IgD-negative memory B cell (primary cell): ENCODE measurements around the gene SYTL2. TPM values are rescaled to one million over a fixed set of nuclear protein-coding genes. Genes with fewer than 3 reads are reported as not detected.

Experiments
- H3K27ac Mint-ChIP-seq, 3 donors: one replicate each; pipeline ENCODE4 v1.8.0; 2020 to 2022; ENCODE audit warnings: mild to moderate bottlenecking in 3 of 3, mixed read lengths in 3 of 3, moderate library complexity in 1 of 3
- H3K27me3 Mint-ChIP-seq: one replicate; pipeline ENCODE4 v1.8.0; 2021; ENCODE audit warnings: mixed read lengths
- H3K36me3 Mint-ChIP-seq: one replicate; pipeline ENCODE4 v1.8.0; 2020; ENCODE audit warnings: mild to moderate bottlenecking, mixed read lengths
- H3K4me1 Mint-ChIP-seq, 3 donors: one replicate each; pipeline ENCODE4 v1.8.0; 2020 to 2022; ENCODE audit warnings: mixed read lengths in 3 of 3, mild to moderate bottlenecking in 1 of 3
- H3K4me3 Mint-ChIP-seq, 4 donors: one replicate each; pipeline ENCODE4 v1.8.0; 2020 to 2022; ENCODE audit warnings: mild to moderate bottlenecking in 4 of 4, mixed read lengths in 4 of 4, moderate library complexity in 3 of 4
- H3K9me3 Mint-ChIP-seq, 3 donors: one replicate each; pipeline ENCODE4 v1.8.0; 2020 to 2021; ENCODE audit warnings: mixed read lengths in 3 of 3, mild to moderate bottlenecking in 1 of 3
- polyA plus RNA-seq: library from polyadenylated mRNA; unstranded; fragments of 300-500 nt; fragmentation: Illumina TruSeq; gene quantifications from one replicate; pipeline ENCODE4 v1.2.3, GENCODE V29; 2021

The SYTL2 gene
- polyA plus RNA-seq, 1 donor from 2014 or later: 1.3 TPM

DNA sequence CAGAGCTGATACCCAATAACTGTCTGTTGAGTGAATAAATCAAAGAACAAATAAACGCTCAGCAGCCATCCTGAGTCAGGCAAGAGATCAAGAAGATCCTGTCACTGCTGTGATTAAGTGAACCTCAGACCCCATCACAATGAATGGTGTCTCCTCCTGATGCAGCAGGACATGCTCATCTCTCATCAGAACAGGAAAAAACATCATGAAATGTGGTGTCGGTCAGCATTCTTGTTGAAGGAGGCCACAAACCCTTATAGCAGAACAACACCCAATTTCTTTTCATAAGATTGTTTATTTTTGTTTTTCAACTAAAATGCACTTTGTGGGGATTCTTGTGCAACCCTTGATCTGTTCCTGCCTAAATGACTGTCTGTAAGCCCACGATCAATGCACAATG is 60.3 kb downstream of the SYTL2 start:
- Mint-ChIP-seq H3K27me3 (peaks cover 11% of the 10 kb centered on the region), H3K27ac (peak overlapping the region in 1 of 3 donors; percentile 9), H3K9me3 (no peaks in the 10 kb centered on the region), H3K4me1 (peaks cover 0 to 7% (median 0%) of the 10 kb centered on the region in 3 donors), H3K36me3 (no peaks in the 10 kb centered on the region), H3K4me3 (peak overlapping the region in 1 of 4 donors; percentile 0)

DNA sequence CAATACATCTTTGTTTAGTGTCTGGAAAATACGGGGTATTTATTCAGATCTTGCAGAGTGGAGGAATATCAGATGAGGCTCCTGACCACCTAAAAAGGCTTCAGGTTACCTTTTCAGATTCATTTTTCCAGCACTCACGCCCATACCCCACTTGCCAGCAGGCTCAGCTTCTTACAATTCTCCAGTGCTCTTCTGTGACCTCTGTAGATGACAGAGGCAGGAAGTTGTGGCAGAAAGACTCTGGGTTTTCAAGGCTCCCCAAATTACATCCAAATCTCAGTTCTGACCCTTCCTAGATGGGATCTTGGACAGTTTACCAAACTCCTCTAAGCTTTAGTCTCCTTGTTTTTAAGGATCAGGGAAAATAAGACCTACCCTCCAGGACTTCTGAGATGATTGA is 61.1 kb downstream of the SYTL2 start:
- Mint-ChIP-seq H3K4me1 (peaks cover 0 to 7% (median 0%) of the 10 kb centered on the region in 3 donors), H3K4me3 (no peak overlapping the region), H3K9me3 (no peaks in the 10 kb centered on the region), H3K27me3 (peaks cover 11% of the 10 kb centered on the region), H3K27ac (no peak overlapping the region), H3K36me3 (no peaks in the 10 kb centered on the region)

DNA sequence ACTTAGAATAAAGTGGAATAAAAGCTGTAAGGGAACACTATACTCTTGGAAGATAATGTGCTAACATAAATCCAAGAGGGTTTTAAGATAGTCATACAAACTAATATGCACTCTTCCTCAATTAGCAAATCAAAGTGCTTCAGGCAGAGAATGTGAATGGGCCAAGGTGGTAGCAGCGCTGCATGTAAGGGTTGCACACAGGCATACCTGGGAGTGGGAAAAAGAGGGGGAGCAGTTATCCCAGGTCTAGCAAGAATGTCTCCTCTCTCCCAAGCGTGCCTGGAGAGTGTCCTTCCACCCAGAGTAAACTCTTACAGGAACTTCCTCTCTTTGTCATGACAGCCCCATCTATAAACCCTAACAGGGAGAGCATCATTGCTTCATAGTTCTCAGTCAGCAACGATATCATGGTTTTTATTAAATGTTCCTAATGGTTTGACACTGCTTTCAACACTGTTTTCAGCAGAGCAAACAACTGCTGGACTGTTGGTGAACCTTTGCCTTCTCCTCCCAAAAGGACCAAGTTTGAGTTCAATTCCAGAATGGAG is 61.6 kb downstream of the SYTL2 start:
- peaks cover 0 to 7% (median 0%) of the 10 kb centered on the region in 3 donors for H3K4me1 Mint-ChIP-seq
- peaks cover 11% of the 10 kb centered on the region for H3K27me3 Mint-ChIP-seq
- no peaks in the 10 kb centered on the region for H3K36me3 Mint-ChIP-seq
- H3K4me3 Mint-ChIP-seq: no peak overlapping the region
- H3K27ac Mint-ChIP-seq: no peak overlapping the region
- H3K9me3 Mint-ChIP-seq: no peaks in the 10 kb centered on the region

DNA sequence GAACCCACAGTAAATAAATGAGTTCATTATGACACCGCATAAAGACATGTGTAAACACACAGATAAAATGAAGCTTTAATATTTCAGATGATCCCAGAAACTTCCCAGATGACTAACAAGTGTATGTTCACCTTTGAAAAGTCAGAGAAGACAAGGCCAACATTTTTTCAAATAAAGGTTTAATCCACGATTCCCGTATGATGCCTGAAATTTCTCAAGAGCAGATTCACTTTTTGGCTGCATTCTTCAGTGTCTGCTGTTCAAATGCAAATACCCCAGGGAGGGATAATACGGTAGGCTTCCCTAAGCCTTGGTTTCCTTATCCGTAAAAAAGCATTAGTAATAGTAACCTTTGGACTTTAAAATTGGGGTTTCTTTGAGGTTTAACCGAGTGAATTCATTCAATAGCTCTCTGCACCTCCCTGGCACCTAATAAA is 62.5 kb downstream of the SYTL2 start:
- Mint-ChIP-seq H3K4me3 (no peak overlapping the region), H3K27me3 (peaks cover 11% of the 10 kb centered on the region), H3K4me1 (peaks cover 0 to 7% (median 0%) of the 10 kb centered on the region in 3 donors), H3K9me3 (no peaks in the 10 kb centered on the region), H3K27ac (no peak overlapping the region), H3K36me3 (no peaks in the 10 kb centered on the region)

DNA sequence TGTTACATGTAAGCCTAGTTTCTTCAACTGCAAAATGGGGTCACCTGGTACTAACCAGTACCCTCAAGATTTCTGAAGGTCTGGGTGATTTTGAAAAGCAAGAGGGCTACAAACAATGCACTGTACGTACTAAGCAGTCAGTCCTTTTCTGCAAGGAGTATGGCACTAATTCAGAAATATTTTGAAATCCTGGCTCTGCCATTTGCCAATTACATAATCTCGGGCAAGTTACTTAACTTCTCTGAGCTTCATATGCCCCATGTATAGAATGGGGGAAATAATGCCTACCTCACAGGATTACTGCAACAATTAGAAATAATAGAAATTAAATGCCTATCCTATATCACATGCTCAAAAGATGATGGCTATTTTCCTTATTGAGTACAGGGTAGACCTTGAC is 64.3 kb downstream of the SYTL2 start:
- Mint-ChIP-seq H3K36me3 (no peaks in the 10 kb centered on the region), H3K4me3 (no peak overlapping the region), H3K27me3 (peaks cover 6% of the 10 kb centered on the region), H3K27ac (no peak overlapping the region), H3K9me3 (no peaks in the 10 kb centered on the region), H3K4me1 (peaks cover 0 to 4% (median 0%) of the 10 kb centered on the region in 3 donors)

DNA sequence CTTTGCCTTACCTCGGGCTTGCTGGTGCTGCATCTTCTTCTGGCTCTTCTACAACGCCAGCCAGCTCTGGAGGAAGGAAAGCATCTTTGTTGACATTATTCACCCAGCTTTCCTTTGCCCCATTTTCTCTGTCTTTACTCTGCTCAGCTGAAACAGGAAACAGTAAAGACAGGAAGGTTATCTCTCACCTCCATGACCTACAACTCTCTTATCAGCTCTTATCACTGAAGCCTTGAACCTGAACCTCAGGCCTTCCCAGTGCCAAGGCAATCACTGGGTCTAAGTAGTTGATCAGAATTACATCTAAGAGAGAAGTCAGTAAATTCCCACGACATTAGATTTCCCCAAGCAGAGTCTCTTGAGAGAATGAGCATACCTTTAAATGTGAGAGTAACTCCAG is 65.3 kb downstream of the SYTL2 start:
- peak overlapping the region in 1 of 3 donors; percentile 54 for H3K27ac Mint-ChIP-seq
- H3K27me3 Mint-ChIP-seq: peaks cover 3% of the 10 kb centered on the region
- peaks cover 0 to 4% (median 0%) of the 10 kb centered on the region in 3 donors for H3K4me1 Mint-ChIP-seq
- H3K36me3 Mint-ChIP-seq: no peaks in the 10 kb centered on the region
- H3K9me3 Mint-ChIP-seq: no peaks in the 10 kb centered on the region
- H3K4me3 Mint-ChIP-seq: no peak overlapping the region

DNA sequence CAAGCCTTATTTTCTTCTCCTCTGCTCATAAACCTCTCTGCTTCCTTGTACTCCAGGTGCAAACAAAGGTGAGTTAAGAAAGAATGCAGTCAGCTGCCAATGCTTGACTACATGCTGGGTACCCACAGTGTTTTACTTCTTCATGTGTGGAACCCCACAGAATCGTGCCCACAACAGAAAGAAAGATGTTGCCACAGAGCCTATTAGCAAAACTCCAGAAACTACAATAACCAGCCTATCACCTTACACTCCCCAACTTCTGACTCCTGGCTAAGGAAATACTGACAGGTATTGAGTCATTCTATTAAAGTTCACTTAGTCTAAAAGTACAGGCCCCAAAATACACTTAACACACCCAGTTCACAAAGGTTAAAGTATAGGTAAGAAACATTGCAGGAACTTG is 68.1 kb downstream of the SYTL2 start:
- Mint-ChIP-seq H3K27ac (no peak overlapping the region), H3K9me3 (no peaks in the 10 kb centered on the region), H3K27me3 (peaks cover 1% of the 10 kb centered on the region), H3K4me3 (no peak overlapping the region), H3K36me3 (no peaks in the 10 kb centered on the region), H3K4me1 (peaks cover 0 to 1% (median 0%) of the 10 kb centered on the region in 3 donors)

DNA sequence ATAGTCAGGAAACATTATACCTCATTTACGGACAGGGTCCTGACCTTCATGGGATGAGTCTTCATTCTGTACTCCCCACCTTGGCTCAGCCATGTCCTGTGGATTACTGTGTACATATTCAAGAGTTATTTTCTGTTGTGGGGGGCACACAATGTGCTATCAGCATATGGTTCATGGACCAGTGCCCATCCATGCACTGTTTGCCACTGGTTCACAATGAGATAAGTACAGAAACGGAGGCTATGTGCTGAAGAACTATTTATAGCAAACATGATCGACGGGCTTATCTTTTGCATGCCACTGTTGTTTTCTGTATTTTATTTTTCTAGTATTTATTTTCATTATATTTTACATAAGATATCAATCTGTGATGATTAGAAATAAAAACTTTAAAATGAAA is 68.6 kb downstream of the SYTL2 start:
- Mint-ChIP-seq H3K27me3 (peaks cover 1% of the 10 kb centered on the region), H3K4me1 (peaks cover 0 to 1% (median 0%) of the 10 kb centered on the region in 3 donors), H3K36me3 (no peaks in the 10 kb centered on the region), H3K9me3 (no peaks in the 10 kb centered on the region), H3K27ac (no peak overlapping the region), H3K4me3 (no peak overlapping the region)

DNA sequence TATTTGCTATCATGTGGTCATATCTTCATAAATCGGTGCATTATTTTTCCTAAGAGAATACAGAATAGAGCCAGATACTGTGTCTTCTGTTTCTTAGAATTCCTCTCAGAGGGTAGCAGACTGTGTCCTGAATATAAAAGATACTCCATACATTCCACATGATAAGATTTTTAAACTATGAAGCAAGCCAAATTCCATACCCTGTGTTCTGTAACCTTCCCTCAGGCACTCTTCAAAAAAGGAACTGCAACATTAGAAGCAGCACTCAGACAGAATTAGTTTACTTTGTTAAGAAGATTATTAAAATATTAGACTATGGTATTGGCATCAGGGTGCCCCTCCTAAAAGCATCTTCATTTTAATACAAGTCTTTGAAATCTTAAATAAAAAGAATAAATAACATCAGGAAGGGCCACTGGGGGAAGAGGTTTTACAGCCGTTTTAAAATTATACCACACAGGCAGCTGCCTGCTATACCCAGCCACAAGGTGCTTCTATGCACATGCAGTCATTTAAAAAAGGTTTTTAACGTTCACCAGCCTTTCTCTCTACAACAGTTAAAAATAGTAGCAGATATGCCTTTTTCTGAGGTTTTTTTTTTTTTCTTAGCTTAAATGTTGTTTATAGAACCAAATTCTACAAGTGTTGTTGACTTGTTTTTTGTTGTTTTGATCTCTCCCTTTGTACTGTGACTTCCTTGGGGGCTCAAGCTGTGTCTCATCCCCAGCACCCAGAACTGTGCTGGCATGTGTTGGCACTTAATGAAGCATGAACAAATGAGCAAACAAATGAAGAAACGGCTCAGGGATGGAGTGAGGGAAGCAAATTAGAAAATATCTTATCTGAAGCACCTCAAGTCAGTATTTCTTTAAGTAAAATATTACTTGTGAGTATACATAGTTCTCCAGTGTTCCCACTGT is 70.2 kb downstream of the SYTL2 start:
- Mint-ChIP-seq H3K27me3 (peaks cover 1% of the 10 kb centered on the region), H3K36me3 (no peaks in the 10 kb centered on the region), H3K9me3 (no peaks in the 10 kb centered on the region), H3K4me3 (no peak overlapping the region), H3K4me1 (peaks cover 0 to 1% (median 0%) of the 10 kb centered on the region in 3 donors), H3K27ac (no peak overlapping the region)

DNA sequence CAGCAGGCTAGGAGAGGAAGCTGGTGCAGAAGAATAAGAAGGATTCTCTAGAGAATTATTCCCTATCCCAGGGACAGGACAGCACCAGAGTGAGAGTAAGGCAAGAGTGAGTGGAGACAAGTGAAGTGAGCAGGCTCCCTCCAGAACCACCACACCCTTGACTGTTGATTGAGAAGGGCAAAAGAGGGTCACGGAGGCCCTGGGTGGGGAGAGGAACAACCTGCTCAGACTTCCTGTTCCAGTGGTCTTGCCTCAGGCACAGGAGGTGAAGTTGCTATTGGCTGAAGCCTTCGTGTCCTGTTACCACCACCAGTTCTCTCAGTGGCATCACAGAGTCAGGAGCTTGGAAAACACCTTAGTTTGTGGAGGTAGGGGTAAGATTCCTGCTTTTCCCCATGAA is 73.2 kb downstream of the SYTL2 start:
- no peaks in the 10 kb centered on the region for H3K36me3 Mint-ChIP-seq
- H3K27me3 Mint-ChIP-seq: no peaks in the 10 kb centered on the region
- no peak overlapping the region for H3K4me3 Mint-ChIP-seq
- H3K4me1 Mint-ChIP-seq: no peaks in the 10 kb centered on the region
- H3K27ac Mint-ChIP-seq: no peak overlapping the region
- H3K9me3 Mint-ChIP-seq: no peaks in the 10 kb centered on the region

DNA sequence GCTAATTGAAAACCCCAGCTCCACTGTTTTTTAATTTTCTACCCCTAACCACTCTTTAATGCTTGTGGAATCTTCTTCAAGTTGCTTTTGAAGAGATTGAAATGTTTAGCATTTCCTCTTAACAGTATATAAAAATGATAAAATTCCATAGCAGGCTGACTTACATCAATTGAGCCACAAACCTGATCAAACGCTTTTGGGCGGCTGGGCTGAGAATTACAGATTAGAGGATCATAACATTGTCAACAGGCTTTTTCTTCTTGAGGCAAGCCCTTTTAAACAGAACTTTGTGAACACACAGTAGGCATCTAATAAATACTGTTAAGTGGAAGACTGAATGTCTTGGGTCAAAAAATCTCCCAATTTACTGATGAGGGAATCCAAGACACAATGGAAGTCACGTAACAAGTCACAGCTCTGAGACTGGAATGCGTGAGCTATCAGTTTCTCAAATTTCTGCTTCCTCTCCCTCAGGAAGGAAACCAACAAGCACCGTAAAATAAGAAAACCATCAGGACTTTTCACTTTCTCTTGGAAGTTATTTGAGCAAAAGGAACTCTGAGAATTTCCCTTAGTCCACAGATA is 75.0 kb downstream of the SYTL2 start:
- no peaks in the 10 kb centered on the region for H3K36me3 Mint-ChIP-seq
- no peaks in the 10 kb centered on the region for H3K9me3 Mint-ChIP-seq
- no peaks in the 10 kb centered on the region for H3K4me1 Mint-ChIP-seq

DNA sequence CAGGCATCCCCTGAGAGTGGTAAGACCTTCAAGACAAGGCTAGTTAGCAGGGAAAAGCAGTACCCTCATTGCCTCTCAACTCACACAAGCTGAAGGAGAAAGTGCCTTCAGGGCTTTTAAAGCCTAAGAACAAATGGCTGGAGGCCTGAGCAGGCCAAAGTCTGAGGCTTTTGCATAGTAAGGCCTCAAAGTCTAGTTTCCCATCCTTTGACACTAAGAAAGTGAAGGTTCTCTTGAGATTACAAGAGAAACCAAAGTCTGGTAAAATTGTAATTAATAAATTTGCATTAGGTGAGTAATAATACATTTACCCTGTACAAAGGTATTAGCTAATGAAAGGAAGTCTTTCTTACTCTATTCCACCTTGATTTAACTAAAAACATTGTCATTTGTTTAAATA is 78.0 kb downstream of the SYTL2 start:
- Mint-ChIP-seq H3K27ac (no peak overlapping the region), H3K4me3 (no peak overlapping the region), H3K9me3 (no peaks in the 10 kb centered on the region), H3K27me3 (no peaks in the 10 kb centered on the region), H3K36me3 (peaks cover 1% of the 10 kb centered on the region), H3K4me1 (no peaks in the 10 kb centered on the region)

More for the DNA sequence above, 75.0 kb downstream of the SYTL2 start:
- no peak overlapping the region for H3K4me3 Mint-ChIP-seq
- H3K27me3 Mint-ChIP-seq: no peaks in the 10 kb centered on the region
- H3K27ac Mint-ChIP-seq: no peak overlapping the region

DNA sequence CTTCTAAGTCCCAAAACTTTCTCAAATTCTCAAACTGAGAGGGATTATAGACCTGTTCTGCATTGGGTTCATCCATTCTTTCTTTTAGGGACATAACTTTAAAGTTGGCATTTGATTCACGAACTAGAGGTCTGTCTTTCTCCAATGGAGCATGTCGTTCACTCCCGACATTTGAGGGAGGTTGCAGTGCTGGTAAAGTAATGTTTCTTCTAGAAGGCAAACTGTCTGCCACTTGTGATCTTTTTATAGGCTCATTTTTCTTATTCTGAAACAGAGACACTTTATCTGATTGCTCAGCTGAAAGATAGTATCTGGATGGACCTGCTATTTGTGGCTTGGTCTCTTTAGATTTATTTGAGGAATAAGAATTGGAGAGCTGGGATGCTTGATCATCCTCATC is 84.6 kb downstream of the SYTL2 start:
- no peaks in the 10 kb centered on the region for H3K9me3 Mint-ChIP-seq
- no peaks in the 10 kb centered on the region for H3K4me1 Mint-ChIP-seq
- no peak overlapping the region for H3K4me3 Mint-ChIP-seq
- peaks cover 5% of the 10 kb centered on the region for H3K36me3 Mint-ChIP-seq
- H3K27ac Mint-ChIP-seq: no peak overlapping the region
- H3K27me3 Mint-ChIP-seq: peaks cover 7% of the 10 kb centered on the region

DNA sequence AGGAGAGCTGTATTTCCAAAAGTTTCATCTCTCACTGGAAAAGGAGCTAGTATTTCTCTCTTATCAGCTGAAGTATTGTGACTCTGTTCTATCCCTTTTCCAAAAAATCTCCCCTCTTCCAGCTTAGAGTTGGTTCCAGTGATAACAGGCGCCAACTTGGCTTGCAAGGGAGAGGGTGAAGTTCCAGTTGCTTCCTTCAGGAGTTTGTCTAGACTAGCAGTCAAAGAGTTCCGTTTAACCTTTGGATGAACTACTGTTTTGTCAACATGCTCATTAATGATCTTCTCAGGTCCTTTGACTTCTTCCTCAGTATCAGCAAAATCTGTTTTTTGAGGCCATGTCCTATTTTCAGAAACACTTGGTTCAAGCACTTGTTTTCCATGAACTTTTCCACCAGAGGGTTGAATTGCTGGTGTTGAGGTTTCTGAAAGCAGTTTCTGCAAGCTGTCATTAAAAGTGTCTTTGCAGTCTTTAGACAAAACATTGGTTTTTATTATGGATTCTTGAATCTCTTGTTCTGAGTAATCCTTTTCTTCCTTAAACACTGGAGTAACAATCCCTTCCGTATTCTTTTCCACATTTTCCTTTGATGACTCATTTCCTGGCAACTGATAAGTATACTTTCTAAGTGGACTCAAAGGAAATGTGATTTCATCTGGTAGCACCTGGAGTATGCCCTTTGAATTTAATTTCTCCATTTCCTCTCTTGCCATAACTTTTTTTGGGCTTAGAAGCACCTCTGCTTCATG is 85.3 kb downstream of the SYTL2 start:
- Mint-ChIP-seq H3K36me3 (peaks cover 5% of the 10 kb centered on the region), H3K27me3 (peaks cover 7% of the 10 kb centered on the region), H3K27ac (no peak overlapping the region)

More for the DNA sequence above, 85.3 kb downstream of the SYTL2 start:
- H3K9me3 Mint-ChIP-seq: no peaks in the 10 kb centered on the region
- H3K4me1 Mint-ChIP-seq: no peaks in the 10 kb centered on the region
- H3K4me3 Mint-ChIP-seq: no peak overlapping the region
